HepG2 (cell line): ENCODE results near the gene SNX22. TPM values are rescaled to one million over a fixed set of nuclear protein-coding genes. Genes with fewer than 3 reads are reported as not detected.

ENCODE experiments used
- FLYWCH1 ChIP-seq: sonication (generic); formaldehyde crosslinking; IDR thresholded peaks from 2 replicates; pipeline ENCODE4 v1.8.1; 2023; ENCODE audit warnings: mild to moderate bottlenecking, missing genetic modification reagents
- GFI1 ChIP-seq: sonication (generic); formaldehyde crosslinking; IDR thresholded peaks from 2 replicates; pipeline ENCODE4 v1.5.0; 2020; ENCODE audit warnings: missing genetic modification reagents, mild to moderate bottlenecking, borderline replicate concordance
- HCFC1 ChIP-seq: fragments of 150-350 bp; IDR thresholded peaks from 2 replicates; pipeline ENCODE4 v1.6.1; 2014; ENCODE audit warnings: low read depth, low read length
- MAZ ChIP-seq, 2 experiments: sonication (generic) in 1 of 2; formaldehyde crosslinking in 1 of 2; IDR thresholded peaks; 2 replicates each; pipeline versions ENCODE4 v1.5.0 to v1.6.1; 2012 to 2020; ENCODE audit warnings: low read depth in 2 of 2, mild to moderate bottlenecking in 2 of 2, borderline replicate concordance in 1 of 2, improper control_type of control experiment in 1 of 2, low read length in 1 of 2, missing genetic modification reagents in 1 of 2, moderate library complexity in 1 of 2
- TBL1XR1 ChIP-seq: fragments of 150-350 bp; IDR thresholded peaks from 2 replicates; pipeline ENCODE4 v1.6.1; 2014; ENCODE audit warnings: borderline replicate concordance, low read length; ENCODE audit not compliant: partially characterized antibody
- TEAD2 ChIP-seq: sonication (generic); formaldehyde crosslinking; IDR thresholded peaks from 2 replicates; pipeline ENCODE4 v1.9.0; 2021; ENCODE audit warnings: missing genetic modification reagents
- TERF1 ChIP-seq: sonication (generic); formaldehyde crosslinking; IDR thresholded peaks from 2 replicates; pipeline ENCODE4 v1.8.0; 2022; ENCODE audit warnings: mild to moderate bottlenecking, missing genetic modification reagents, moderate library complexity
- ZNF205 ChIP-seq: IDR thresholded peaks from 2 replicates; pipeline ENCODE4 v1.6.1; 2018; ENCODE audit warnings: missing biosample characterization, missing genetic modification reagents
- ZNF354B ChIP-seq: sonication (generic); formaldehyde crosslinking; IDR thresholded peaks from 2 replicates; pipeline ENCODE4 v1.8.0; 2022; ENCODE audit warnings: mild to moderate bottlenecking, missing genetic modification reagents
- ZNF552 ChIP-seq: sonication (generic); formaldehyde crosslinking; IDR thresholded peaks from 2 replicates; pipeline ENCODE4 v1.9.0; 2022; ENCODE audit warnings: missing genetic modification reagents, mild to moderate bottlenecking, borderline replicate concordance
- ZNF563 ChIP-seq: sonication (generic); formaldehyde crosslinking; IDR thresholded peaks from 2 replicates; pipeline ENCODE4 v1.8.0; 2022; ENCODE audit warnings: mild to moderate bottlenecking, moderate library complexity, missing genetic modification reagents
- ZNF766 ChIP-seq: sonication (generic); formaldehyde crosslinking; IDR thresholded peaks from 2 replicates; pipeline ENCODE4 v1.5.0; 2020; ENCODE audit warnings: missing genetic modification reagents, borderline replicate concordance
- ZNF773 ChIP-seq: sonication (generic); formaldehyde crosslinking; IDR thresholded peaks from 2 replicates; pipeline ENCODE4 v1.4.0; 2020; ENCODE audit warnings: missing genetic modification reagents, borderline replicate concordance
- ZNF790 ChIP-seq: sonication (generic); formaldehyde crosslinking; IDR thresholded peaks from 2 replicates; pipeline ENCODE4 v1.8.0; 2022; ENCODE audit warnings: missing genetic modification reagents, mild to moderate bottlenecking, borderline replicate concordance
- polyA plus RNA-seq, 8 experiments: library from polyadenylated mRNA; depleted of rRNA in 3 of 8; stranded (reverse) in 7 of 8; unstranded in 1 of 8; fragments of >200 nt; fragmentation: Illumina TruSeq in 4 of 8; extraction: Trizol in 4 of 8; gene quantifications; 2 replicates each; pipeline versions ENCODE4 v1.2.1 to v1.2.3, GENCODE V29; 2011 to 2016; ENCODE audit warnings: low read depth in 4 of 8, missing spikeins in 1 of 8, mixed read lengths in 1 of 8; ENCODE audit not compliant: insufficient read depth in 1 of 8
- total RNA-seq, 5 experiments: library from RNA; depleted of rRNA; stranded (reverse); fragments of >200 nt; fragmentation: Illumina TruSeq; extraction: Trizol; gene quantifications; 2 replicates each; pipeline ENCODE4 v1.2.3, GENCODE V29; 2016; ENCODE audit warnings: low read depth in 1 of 5
- TF ChIP-seq, protein P1 (sequence below): sonication (generic); formaldehyde crosslinking; IDR thresholded peaks from 2 replicates; pipeline ENCODE4 v1.4.0; 2020; ENCODE audit warnings: mild to moderate bottlenecking, missing genetic modification reagents
- TF ChIP-seq, protein P2 (sequence below): sonication (generic); formaldehyde crosslinking; IDR thresholded peaks from 2 replicates; pipeline ENCODE4 v1.8.0; 2022; ENCODE audit warnings: missing genetic modification reagents, mild to moderate bottlenecking, inconsistent platforms, borderline replicate concordance
- TF ChIP-seq, protein P3 (sequence below): sonication (generic); formaldehyde crosslinking; IDR thresholded peaks from 2 replicates; pipeline ENCODE4 v1.4.0; 2020; ENCODE audit warnings: missing genetic modification reagents
- TF ChIP-seq, protein P4 (sequence below): IDR thresholded peaks from 2 replicates; pipeline ENCODE4 v1.6.1; 2016

SNX22 gene
- total and polyA plus RNA-seq, 2 of the 13 experiments (the other 11 are each of a cell fraction or from before 2014, with no cell fraction given), result 2.3 to 5.5 TPM

DNA sequence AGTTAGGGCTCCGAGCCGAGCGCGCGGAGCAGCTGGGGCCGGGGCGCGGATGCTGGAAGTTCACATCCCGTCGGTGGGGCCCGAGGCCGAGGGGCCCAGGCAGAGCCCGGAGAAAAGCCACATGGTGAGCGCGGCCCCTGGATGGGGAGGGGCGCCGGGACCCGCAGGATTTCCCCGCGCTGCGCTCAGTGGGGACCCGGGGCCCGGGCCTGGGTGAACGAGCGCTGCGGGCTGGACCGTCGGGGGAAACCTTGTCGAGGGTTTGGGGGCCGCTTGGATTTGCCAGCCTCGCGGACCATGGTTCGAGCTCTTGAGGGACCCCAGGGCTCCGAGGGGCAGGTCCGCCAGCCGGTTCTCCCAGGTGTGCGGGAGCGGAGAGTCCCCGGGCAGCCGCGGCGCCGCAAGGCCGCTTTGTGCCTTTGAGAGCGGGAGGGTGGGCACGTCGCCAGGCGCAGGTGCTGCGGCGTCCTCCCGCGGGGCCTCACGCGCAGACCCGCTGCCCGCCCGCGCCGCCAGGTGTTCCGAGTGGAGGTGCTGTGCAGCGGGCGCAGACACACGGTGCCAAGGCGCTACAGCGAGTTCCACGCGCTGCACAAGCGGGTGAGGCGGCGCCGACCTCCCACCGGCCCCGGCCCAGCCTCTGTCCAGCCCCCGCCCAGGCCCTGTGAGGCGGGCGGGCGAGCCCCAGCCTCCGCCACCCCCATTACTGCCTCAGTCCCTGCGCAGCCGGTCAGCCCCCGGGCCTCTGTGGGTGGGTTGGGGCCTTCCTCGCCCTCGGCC is at the start of gene SNX22 (continued):
- peak; percentile 5; the same call in 1 of the 2 replicates for TF ChIP-seq TERF1 (CRISPR knock-in tag)
- TF ChIP-seq TBL1XR1, result no peak
- TF ChIP-seq HCFC1, result no peak
- 0 out of 2 replicates have a peak, but pooled peaks have one; percentile 45 for TF ChIP-seq ZNF563 (CRISPR knock-in tag)
- TF ChIP-seq ZNF790 (CRISPR knock-in tag), result 0 out of 2 replicates have a peak, but pooled peaks have one; percentile 38
- TF ChIP-seq, protein P1, sequence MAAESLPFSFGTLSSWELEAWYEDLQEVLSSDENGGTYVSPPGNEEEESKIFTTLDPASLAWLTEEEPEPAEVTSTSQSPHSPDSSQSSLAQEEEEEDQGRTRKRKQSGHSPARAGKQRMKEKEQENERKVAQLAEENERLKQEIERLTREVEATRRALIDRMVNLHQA (CRISPR knock-in tag), result no peak
- no peak for TF ChIP-seq MAZ (IDR thresholded peaks at IDR 0.05; ENCODE audit: borderline replicate concordance, low read depth, low read length)
- TF ChIP-seq MAZ (CRISPR knock-in tag; IDR thresholded peaks at IDR 0.05; ENCODE audit: low read depth), result peak; percentile 50
- TF ChIP-seq, protein P2, sequence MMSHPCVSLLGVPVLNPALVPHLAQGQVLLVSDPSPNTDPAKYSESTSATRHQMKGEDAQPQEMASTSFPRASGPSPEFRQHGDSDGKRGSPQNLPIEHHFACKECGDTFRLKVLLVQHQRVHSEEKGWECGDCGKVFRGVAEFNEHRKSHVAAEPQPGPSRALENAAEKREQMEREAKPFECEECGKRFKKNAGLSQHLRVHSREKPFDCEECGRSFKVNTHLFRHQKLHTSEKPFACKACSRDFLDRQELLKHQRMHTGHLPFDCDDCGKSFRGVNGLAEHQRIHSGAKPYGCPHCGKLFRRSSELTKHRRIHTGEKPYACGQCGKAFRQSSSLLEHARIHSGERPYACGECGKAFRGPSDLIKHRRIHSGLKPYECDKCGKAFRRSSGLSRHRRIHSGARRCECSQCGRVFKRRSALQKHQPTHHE, result 0 out of 2 replicates have a peak, but pooled peaks have one; percentile 44
- TF ChIP-seq ZNF766, result 0 out of 2 replicates have a peak, but pooled peaks have one; percentile 37
- TF ChIP-seq, protein P3, sequence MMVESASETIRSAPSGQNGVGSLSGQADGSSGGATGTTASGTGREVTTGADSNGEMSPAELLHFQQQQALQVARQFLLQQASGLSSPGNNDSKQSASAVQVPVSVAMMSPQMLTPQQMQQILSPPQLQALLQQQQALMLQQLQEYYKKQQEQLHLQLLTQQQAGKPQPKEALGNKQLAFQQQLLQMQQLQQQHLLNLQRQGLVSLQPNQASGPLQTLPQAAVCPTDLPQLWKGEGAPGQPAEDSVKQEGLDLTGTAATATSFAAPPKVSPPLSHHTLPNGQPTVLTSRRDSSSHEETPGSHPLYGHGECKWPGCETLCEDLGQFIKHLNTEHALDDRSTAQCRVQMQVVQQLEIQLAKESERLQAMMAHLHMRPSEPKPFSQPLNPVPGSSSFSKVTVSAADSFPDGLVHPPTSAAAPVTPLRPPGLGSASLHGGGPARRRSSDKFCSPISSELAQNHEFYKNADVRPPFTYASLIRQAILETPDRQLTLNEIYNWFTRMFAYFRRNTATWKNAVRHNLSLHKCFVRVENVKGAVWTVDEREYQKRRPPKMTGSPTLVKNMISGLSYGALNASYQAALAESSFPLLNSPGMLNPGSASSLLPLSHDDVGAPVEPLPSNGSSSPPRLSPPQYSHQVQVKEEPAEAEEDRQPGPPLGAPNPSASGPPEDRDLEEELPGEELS (CRISPR knock-in tag), result no peak
- TF ChIP-seq ZNF773 (CRISPR knock-in tag), result 0 out of 2 replicates have a peak, but pooled peaks have one; percentile 46
- TF ChIP-seq ZNF552, result no peak; the same call in 1 of the 2 replicates
- no peak for TF ChIP-seq TEAD2
- no peak; the same call in 1 of the 2 replicates for TF ChIP-seq GFI1 (CRISPR knock-in tag)
- TF ChIP-seq FLYWCH1 (CRISPR knock-in tag), result no peak
- TF ChIP-seq ZNF354B (CRISPR knock-in tag), result no peak
- TF ChIP-seq, protein P4, sequence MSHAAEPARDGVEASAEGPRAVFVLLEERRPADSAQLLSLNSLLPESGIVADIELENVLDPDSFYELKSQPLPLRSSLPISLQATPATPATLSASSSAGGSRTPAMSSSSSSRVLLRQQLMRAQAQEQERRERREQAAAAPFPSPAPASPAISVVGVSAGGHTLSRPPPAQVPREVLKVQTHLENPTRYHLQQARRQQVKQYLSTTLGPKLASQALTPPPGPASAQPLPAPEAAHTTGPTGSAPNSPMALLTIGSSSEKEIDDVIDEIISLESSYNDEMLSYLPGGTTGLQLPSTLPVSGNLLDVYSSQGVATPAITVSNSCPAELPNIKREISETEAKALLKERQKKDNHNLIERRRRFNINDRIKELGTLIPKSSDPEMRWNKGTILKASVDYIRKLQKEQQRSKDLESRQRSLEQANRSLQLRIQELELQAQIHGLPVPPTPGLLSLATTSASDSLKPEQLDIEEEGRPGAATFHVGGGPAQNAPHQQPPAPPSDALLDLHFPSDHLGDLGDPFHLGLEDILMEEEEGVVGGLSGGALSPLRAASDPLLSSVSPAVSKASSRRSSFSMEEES (CRISPR knock-in tag), result no peak
- TF ChIP-seq ZNF205 (CRISPR knock-in tag), result no peak
